Endothelial cell (in vitro differentiated cells): Measurements from ENCODE around the gene SPOP. TPM values are rescaled to one million over a fixed set of nuclear protein-coding genes. Genes with fewer than 3 reads are reported as not detected.
A peak's percentile ranks its signal among the peaks of the same experiment; 100 is the strongest.
"Not testable (repeated sequence)": the region's sequence is repeated elsewhere in the genome, so short reads cannot be mapped to it uniquely, and the experiment has no call there.

Source experiments
- DNase-seq: peaks from one replicate; pipeline ENCODE4 v3.0.0; 2021; ENCODE audit warnings: low spot score
- H3K27ac Mint-ChIP-seq: one replicate; pipeline ENCODE4 v1.8.0; 2021; ENCODE audit warnings: mixed read lengths, inconsistent platforms; ENCODE audit not compliant: unreplicated experiment
- H3K27me3 Mint-ChIP-seq: one replicate; pipeline ENCODE4 v1.8.0; 2021; ENCODE audit warnings: mild to moderate bottlenecking, moderate library complexity, mixed read lengths, inconsistent platforms; ENCODE audit not compliant: unreplicated experiment
- H3K36me3 Mint-ChIP-seq: one replicate; pipeline ENCODE4 v1.8.0; 2021; ENCODE audit warnings: mild to moderate bottlenecking, low read depth, mixed read lengths, inconsistent platforms; ENCODE audit not compliant: unreplicated experiment
- H3K4me1 Mint-ChIP-seq: one replicate; pipeline ENCODE4 v1.8.0; 2021; ENCODE audit warnings: mild to moderate bottlenecking, mixed read lengths, inconsistent platforms; ENCODE audit not compliant: unreplicated experiment
- H3K4me3 Mint-ChIP-seq: one replicate; pipeline ENCODE4 v1.8.0; 2021; ENCODE audit warnings: mild to moderate bottlenecking, mixed read lengths, inconsistent platforms; ENCODE audit not compliant: unreplicated experiment
- H3K9me3 Mint-ChIP-seq: one replicate; pipeline ENCODE4 v1.8.0; 2021; ENCODE audit warnings: mixed read lengths, inconsistent platforms; ENCODE audit not compliant: unreplicated experiment
- CTCF ChIP-seq: fragments of 200-600 bp; sonication (generic); IDR thresholded peaks from one replicate; pipeline ENCODE4 v1.5.0; 2021; ENCODE audit warnings: antibody characterized with exemption; ENCODE audit not compliant: unreplicated experiment
- long read RNA-seq: library from polyadenylated mRNA; unstranded; transcript quantifications from one replicate; pipeline ENCODE4 v2.0.0, GENCODE V29; 2020; ENCODE audit not compliant: unreplicated experiment
- total RNA-seq: library from RNA; stranded (reverse); fragmentation: NEBNext Ultra II Directional; extraction: Animal tissue kit (Norgen Biotek cat#: 25700); gene quantifications from one replicate; pipeline ENCODE4 v1.2.1, GENCODE V29; 2021; ENCODE audit not compliant: unreplicated experiment

Gene SPOP
- 55.6 TPM for total RNA-seq
- long read RNA-seq, transcript SPOP-201 (11 exons, 2,965 nt): minor isoform, 6 of 65 reads
- long read RNA-seq, transcript SPOP-206 (10 exons, 1,865 nt): major isoform, 52 of 65 reads
- long read RNA-seq, partial matches to known transcripts: 2 of 65 reads
- long read RNA-seq, other reads (novel, unspliced or antisense): 5 of 65 reads

GRCh38 chr17:49677933-49678847, at the start of gene SPOP:
Gene SPOP, minus strand, starts transcription at chr17:49678097. Its CDS starts 55,287 bp downstream, at chr17:49622810.
- H3K4me3 Mint-ChIP-seq: peak within 1 kb of the TSS; percentile 94
- peak within 1 kb of the TSS; percentile 93 for H3K27ac Mint-ChIP-seq
- peaks cover 6% of the 10 kb centered on the region for H3K27me3 Mint-ChIP-seq
- no peaks in the 10 kb centered on the region for H3K9me3 Mint-ChIP-seq
- TF ChIP-seq CTCF: no peak
- H3K4me1 Mint-ChIP-seq: peaks cover 35% of the 10 kb centered on the region
- peaks cover 4% of the 10 kb centered on the region for H3K36me3 Mint-ChIP-seq
- peak; percentile 98 for DNase-seq

- peaks cover 5% of the 10 kb centered on the region for H3K4me1 Mint-ChIP-seq
- H3K27ac Mint-ChIP-seq: no peak overlapping the region
- H3K4me3 Mint-ChIP-seq: no peak overlapping the region
- no peak for TF ChIP-seq CTCF
- H3K36me3 Mint-ChIP-seq: peaks cover 10% of the 10 kb centered on the region
- H3K9me3 Mint-ChIP-seq: peaks cover 4% of the 10 kb centered on the region
- no peak for DNase-seq
- peaks cover 4% of the 10 kb centered on the region for H3K27me3 Mint-ChIP-seq
These were observed 49.5 kb upstream of the SPOP start for GRCh38 chr17:49727380-49727779.

GRCh38 chr17:49725452-49726130, 47.7 kb upstream of the SPOP start:
- peaks cover 14% of the 10 kb centered on the region for H3K36me3 Mint-ChIP-seq
- no peaks in the 10 kb centered on the region for H3K4me1 Mint-ChIP-seq
- H3K9me3 Mint-ChIP-seq: peaks cover 4% of the 10 kb centered on the region
- H3K4me3 Mint-ChIP-seq: peak overlapping the region; percentile 5
- DNase-seq: no peak
- no peak overlapping the region for H3K27ac Mint-ChIP-seq
- TF ChIP-seq CTCF: no peak
- peaks cover 4% of the 10 kb centered on the region for H3K27me3 Mint-ChIP-seq

GRCh38 chr17:49724552-49724951, 46.7 kb upstream of the SPOP start:
- H3K4me3 Mint-ChIP-seq, DNase-seq, H3K9me3 Mint-ChIP-seq, H3K27ac Mint-ChIP-seq, H3K27me3 Mint-ChIP-seq, H3K4me1 Mint-ChIP-seq: not testable (repeated sequence)
- H3K36me3 Mint-ChIP-seq: peaks cover 14% of the 10 kb centered on the region

GRCh38 chr17:49723423-49723822, 45.5 kb upstream of the SPOP start:
- Mint-ChIP-seq H3K27ac (no peak overlapping the region), H3K36me3 (peaks cover 14% of the 10 kb centered on the region), H3K9me3 (peaks cover 4% of the 10 kb centered on the region), H3K4me3 (no peak overlapping the region), H3K4me1 (no peaks in the 10 kb centered on the region), H3K27me3 (peaks cover 4% of the 10 kb centered on the region)
- no peak for DNase-seq
- no peak for TF ChIP-seq CTCF
